Upper lobe of left lung (tissue), 4 donors: Measurements from ENCODE around the gene GPR45.

ENCODE experiments used
- CTCF ChIP-seq, 6 experiments: fragments of 450-650 bp in 4 of 6; fragments of 200-600 bp in 2 of 6; sonication (generic) in 2 of 6; IDR thresholded peaks; one replicate each; pipeline ENCODE4 v1.5.1; 2016 to 2019; ENCODE audit warnings: antibody characterized with exemption in 6 of 6
- EP300 ChIP-seq, 4 donors: sonication (generic); formaldehyde crosslinking; IDR thresholded peaks; one replicate each; pipeline ENCODE4 v1.5.1; 2017; ENCODE audit warnings: antibody characterized with exemption in 4 of 4, control low read depth in 2 of 4
- POLR2A ChIP-seq, 4 donors: fragments of 450-650 bp; IDR thresholded peaks; one replicate each; pipeline ENCODE4 v1.5.1; 2016 to 2017; ENCODE audit warnings: antibody characterized with exemption in 4 of 4, mild to moderate bottlenecking in 2 of 4
- POLR2AphosphoS5 ChIP-seq, 2 donors: sonication (generic); formaldehyde crosslinking; IDR thresholded peaks; one replicate each; pipeline ENCODE4 v1.5.1; 2017; ENCODE audit warnings: antibody characterized with exemption in 2 of 2

DNA sequence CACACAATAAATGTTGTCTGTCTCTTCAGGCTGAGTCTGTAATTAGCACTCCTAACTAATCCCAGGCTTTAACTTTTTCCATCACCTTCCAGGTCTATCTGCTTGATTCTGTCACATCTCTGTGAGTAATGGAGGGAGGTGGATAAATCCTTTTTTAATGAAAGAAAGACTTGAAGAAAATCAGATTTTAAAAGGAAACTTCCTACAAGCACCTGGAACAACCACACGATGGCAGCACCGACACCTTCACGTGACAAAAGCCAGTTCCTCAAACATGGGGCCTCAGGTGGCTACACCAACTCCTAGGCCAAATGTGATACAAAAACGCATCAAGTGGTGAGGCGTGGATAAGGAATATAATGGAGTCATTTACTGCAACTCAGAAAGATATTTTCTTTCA is 46.1 kb downstream of the GPR45 start:
- peak in 2 of 6 experiments; percentile 21 to 37 for TF ChIP-seq CTCF (IDR thresholded peaks at IDR 0.05)
- no peak for TF ChIP-seq EP300 (IDR thresholded peaks at IDR 0.05)
- TF ChIP-seq POLR2AphosphoS5 (IDR thresholded peaks at IDR 0.05) = no peak
- no peak for TF ChIP-seq POLR2A (IDR thresholded peaks at IDR 0.05)
